NCI-H524 (cell line): ENCODE data around the gene MAST2.
"Not testable (repeated sequence)": the region's sequence is repeated elsewhere in the genome, so short reads cannot be mapped to it uniquely, and the experiment has no call there.

ENCODE experiments used
- DNase-seq, 2 experiments: peaks; one replicate each; lab custom pipeline; 2025; lab: John Stamatoyannopoulos, UW

The MAST2 gene

GRCh38 chr1:45857755-45858492 lies 54.5 kb downstream of the MAST2 start:
- not testable (repeated sequence) for DNase-seq

DNA sequence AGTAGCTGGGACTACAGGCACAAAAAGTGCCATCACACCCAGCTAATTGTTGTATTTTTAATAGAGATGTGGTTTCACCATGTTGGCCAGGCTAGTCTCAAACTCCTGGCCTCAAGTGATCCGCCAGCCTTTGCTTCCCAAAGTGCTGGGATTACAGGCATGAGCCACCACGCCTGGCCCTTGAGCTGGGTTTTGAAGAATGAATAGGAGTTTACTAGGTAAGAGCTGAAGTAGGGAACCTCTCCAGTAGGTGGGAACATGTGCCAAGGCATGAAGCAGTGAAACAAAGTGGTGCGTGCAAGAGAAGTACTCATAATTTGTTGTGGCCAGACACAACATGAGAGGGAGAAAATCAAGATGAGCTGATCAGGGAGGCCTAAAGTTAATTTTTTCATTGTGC lies 55.8 kb downstream of the MAST2 start:
- DNase-seq: no peak

GRCh38 chr1:45862008-45862407 lies 58.6 kb downstream of the MAST2 start:
- no peak for DNase-seq

- peak; percentile 59 to 82 for DNase-seq
Measured at GRCh38 chr1:45863218-45863617, 59.8 kb downstream of the MAST2 start.

GRCh38 chr1:45864167-45865106 lies 61.0 kb downstream of the MAST2 start:
- no peak for DNase-seq

DNA sequence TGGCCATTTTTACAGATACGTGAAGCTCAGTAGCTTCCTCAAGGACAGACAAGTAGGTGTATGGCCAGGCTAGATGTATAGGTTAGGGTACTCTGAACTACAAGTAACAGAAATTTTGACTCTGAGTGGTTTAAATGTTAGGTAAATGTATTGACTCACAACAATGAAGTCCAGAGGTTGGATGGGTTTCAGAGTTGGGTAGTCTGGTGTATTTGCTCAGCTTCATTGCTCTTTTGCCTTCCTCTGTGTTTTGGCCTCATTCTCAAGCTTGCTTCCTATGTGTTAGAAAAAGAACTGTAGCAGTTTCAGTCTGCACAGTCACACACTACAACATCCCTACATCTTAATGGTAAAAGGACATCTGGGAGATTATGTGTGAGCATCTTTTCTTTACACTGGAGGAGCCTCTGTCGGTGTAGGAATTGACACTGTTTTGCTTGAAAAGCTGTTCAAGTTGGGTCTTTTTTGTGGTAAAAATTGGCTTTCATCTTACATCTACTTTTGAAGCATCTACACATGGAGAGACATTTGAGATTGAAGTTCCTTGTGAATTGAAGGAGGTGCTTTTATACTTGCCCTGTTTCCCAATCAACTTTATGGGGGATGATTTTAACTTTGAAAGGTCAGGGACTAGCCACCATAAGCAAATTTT lies 64.4 kb downstream of the MAST2 start:
- no peak for DNase-seq

DNA sequence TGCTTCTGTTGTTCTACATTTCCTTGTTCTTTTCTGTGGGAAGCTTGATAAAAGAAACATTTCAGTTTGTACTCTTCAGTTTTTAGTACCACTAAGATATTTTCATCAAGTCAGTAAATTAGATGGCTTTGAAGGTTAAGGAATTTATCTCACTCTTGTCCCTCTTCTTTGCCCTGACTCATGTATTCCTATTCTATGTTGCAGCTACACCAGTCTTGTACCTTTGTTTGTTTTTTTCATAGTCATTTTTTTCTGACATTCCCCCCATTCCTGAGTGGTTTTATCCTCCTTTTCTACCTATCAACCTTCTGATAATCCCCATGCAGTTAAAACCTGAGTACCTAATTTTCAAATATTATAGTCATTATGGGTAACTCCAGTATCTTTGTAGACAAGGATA lies 65.4 kb downstream of the MAST2 start:
- DNase-seq: no peak

DNA sequence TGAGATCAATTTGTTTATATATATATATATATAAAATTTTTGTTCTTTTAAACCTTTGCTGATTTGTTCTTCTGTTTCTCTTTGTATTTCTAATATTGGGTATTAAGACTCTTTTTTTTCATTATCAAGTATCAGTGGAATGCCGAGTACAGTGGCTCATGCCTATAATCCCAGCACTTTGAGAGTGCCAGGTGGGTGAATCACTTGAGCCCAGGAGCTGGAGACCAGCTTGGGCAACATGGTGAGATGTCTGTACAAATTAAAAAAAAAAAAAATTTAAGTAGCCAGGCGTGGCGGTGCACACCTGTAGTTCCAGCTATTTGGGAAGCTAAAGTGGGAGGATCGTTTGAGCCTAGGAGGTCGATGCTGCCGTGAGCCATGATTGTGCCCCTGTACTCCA lies 67.1 kb downstream of the MAST2 start:
- DNase-seq: peak; percentile 6 to 20

- not testable (repeated sequence) for DNase-seq
Measured at GRCh38 chr1:45872173-45872801, 68.9 kb downstream of the MAST2 start.

DNA sequence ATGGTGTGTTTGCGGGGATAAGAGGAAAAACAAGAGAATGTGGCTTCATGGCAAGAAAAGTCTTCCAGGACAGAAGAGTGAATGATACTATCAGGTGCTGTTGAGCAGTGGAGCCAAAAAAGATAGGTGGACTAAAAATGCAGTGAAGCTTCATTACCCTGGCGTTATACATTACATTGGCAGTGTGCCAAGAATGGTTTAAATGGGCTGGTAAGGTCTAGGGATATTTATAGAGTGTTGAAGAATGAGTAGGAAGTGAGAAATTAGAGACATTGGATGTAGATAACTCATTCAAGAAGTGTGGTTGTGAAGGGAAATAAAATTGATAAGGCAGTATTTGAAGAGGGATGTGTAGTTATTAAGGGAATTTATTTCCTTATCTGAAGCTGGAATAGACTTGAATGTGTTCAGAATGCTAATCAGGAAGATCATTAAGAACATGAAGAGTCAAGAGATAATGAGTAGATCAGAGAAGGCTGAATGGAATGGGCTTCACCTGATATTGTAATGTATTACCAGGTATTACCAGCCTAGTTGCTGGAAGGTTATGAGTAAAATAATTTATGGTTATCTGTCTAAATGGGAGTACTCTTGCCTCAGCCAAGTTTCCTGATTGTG lies 72.7 kb downstream of the MAST2 start:
- DNase-seq: no peak

GRCh38 chr1:45877264-45877663 lies 73.9 kb downstream of the MAST2 start:
- DNase-seq: no peak

GRCh38 chr1:45879885-45880598 lies 76.6 kb downstream of the MAST2 start:
- DNase-seq: no peak

GRCh38 chr1:45880930-45881329 lies 77.5 kb downstream of the MAST2 start:
- no peak for DNase-seq

- DNase-seq: no peak
Measured at GRCh38 chr1:45883658-45884057, 80.2 kb downstream of the MAST2 start.

DNA sequence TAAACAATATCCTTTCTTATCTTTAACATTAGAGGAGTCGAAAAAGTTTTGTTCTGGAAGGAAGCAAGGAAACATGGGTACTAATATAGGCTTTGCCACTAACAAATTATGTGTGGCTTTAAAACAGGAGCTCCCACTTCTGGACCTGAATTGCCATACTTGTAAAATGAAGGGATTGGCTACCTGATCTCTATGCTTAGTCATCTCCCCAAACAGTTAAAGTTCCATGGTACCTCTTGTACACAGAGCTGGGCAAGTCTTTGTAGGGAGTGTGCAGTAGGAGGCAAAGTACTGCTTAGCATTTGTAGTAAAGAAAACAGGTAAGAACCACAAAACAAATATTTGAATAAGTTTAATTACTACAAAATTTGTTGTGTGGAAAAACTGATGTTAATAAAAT lies 81.3 kb downstream of the MAST2 start:
- DNase-seq: no peak

DNA sequence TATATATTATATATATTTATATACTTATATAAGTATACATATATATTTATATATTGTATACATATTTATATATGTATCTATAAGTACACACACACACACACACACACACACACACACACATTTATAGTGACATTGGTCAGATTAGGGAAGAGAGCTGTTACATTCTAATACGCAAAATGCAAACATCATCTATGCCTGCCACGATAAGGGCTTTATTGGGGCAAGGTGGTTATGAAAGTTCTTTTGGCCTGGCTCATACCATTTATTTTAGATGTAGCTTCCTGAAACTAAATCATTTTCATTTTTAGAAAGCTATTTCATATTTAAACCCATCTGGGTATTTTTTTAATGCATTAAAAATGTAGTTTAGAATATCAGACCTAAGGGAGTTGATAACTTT lies 82.8 kb downstream of the MAST2 start:
- no peak for DNase-seq

- no peak for DNase-seq
Measured at GRCh38 chr1:45887156-45887842, 83.9 kb downstream of the MAST2 start.

DNA sequence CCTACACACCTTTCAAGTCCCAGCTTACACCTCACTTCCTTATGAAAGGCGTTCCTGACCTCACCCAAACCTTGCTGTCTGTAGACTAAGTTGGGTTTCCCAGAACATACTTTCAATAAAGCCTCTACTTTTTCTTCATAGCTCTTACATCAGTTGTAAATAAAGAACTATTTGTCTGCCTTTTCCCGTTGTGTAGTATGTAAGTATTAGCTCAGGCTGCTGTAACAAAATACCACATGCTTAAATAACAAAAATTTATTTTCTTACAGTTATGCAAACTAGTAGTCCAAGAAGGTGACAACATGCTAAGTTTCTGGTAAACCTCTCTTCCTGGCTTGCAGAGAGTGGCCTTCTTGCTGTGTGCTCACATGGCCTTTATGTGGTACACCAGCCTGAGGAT lies 86.7 kb downstream of the MAST2 start:
- no peak for DNase-seq

DNA sequence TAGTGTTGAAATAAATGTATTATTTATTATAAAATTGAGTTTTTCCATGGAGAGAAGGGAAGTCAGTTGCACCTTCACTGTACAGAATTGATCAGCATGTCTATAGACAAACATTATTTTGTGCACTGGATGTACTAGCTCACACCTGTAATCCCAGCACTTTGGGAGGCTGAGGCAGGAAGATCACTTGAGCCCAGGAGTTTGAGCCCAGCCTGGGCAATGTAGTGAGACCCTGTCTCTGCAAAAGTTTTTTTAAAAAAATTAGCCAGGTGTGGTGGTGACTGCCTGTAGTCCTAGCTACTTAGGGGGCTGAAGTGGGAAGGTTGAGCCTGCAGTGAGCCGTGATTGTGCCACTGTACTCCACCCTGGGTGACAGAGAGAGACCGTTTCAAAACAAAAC lies 87.7 kb downstream of the MAST2 start:
- DNase-seq: no peak

DNA sequence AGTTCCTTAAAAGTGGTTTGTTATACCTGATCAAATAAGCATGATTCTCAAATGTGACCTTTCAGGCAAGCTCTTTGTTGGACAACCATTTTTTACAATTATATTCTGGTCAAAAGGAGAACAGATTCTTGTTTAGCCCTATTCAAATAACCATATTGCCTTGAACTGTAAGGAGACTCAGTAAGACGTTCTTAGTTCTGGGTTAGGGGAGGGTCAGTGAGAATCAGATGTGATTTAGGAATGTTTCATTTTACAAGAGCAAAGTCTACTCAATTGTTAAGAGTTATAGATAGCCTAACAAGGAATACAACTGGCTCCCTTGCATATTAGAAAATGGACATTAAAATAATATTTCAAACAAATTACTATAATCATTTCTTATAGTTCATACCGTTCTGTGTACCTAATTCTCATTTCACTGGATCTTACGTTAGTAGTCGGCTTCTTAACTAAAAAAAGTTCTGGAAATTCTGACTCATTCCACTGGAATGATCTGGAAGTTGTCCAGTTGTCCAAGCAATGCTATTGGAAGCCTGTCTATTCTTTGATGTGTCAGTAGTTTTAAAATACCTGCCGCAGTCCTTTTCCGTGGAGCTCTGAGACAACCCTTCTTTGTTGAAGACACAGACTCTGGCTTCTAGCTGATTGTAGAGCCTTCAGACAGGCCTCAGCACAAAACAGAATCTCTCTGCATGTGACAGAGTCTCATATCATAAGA lies 88.8 kb downstream of the MAST2 start:
- no peak for DNase-seq
